ENCODE results near the gene CACNB2. TPM values are rescaled to one million over a fixed set of nuclear protein-coding genes. Genes with fewer than 3 reads are reported as not detected.

CACNB2 gene
- total RNA-seq, 2 donors from 2014 or later, result 19.0 to 20.6 TPM

- Histone ChIP-seq H3K36me3 (no peaks in the 10 kb centered on the region), H3K4me3 (no peak overlapping the region), H3K4me1 (no peaks in the 10 kb centered on the region), H3K27ac (no peak overlapping the region), H3K9me3 (no peaks in the 10 kb centered on the region), H3K27me3 (no peaks in the 10 kb centered on the region)
- TF ChIP-seq CTCF (IDR thresholded peaks at IDR 0.05), result no peak
- DNase-seq (ENCODE audit: low spot score), result no peak
Measured at GRCh38 chr10:18298256-18298655, 158.0 kb downstream of the CACNB2 start.

- DNase-seq (ENCODE audit: low spot score), result no peak
- Histone ChIP-seq H3K4me3 (no peak overlapping the region), H3K27me3 (no peaks in the 10 kb centered on the region), H3K27ac (no peak overlapping the region), H3K4me1 (no peaks in the 10 kb centered on the region), H3K9me3 (no peaks in the 10 kb centered on the region), H3K36me3 (no peaks in the 10 kb centered on the region)
- TF ChIP-seq CTCF (IDR thresholded peaks at IDR 0.05), result no peak
Measured at GRCh38 chr10:18303851-18304801, 163.9 kb downstream of the CACNB2 start.

- H3K27me3 ChIP-seq, result no peaks in the 10 kb centered on the region
- no peak for DNase-seq (ENCODE audit: low spot score)
- H3K27ac ChIP-seq, result no peak overlapping the region
- no peaks in the 10 kb centered on the region for H3K9me3 ChIP-seq
- H3K4me3 ChIP-seq, result no peak overlapping the region
- H3K36me3 ChIP-seq, result no peaks in the 10 kb centered on the region
- TF ChIP-seq CTCF (IDR thresholded peaks at IDR 0.05), result no peak
- no peaks in the 10 kb centered on the region for H3K4me1 ChIP-seq
Measured at GRCh38 chr10:18306031-18306430, 165.8 kb downstream of the CACNB2 start.

GRCh38 chr10:18308600-18308999, 168.4 kb downstream of the CACNB2 start:
- Histone ChIP-seq H3K36me3 (no peaks in the 10 kb centered on the region), H3K4me3 (no peak overlapping the region), H3K4me1 (peaks cover 0 to 10% of the 10 kb centered on the region in 2 donors), H3K27me3 (no peaks in the 10 kb centered on the region), H3K9me3 (no peaks in the 10 kb centered on the region), H3K27ac (peak overlapping the region; percentile 29 to 75)
- DNase-seq (ENCODE audit: low spot score), result no peak
- TF ChIP-seq CTCF (IDR thresholded peaks at IDR 0.05), result no peak

- no peak for DNase-seq (ENCODE audit: low spot score)
- Histone ChIP-seq H3K4me3 (no peak overlapping the region), H3K27me3 (no peaks in the 10 kb centered on the region), H3K9me3 (no peaks in the 10 kb centered on the region), H3K27ac (peak overlapping the region in 1 of 2 donors; percentile 81), H3K4me1 (peaks cover 0 to 10% of the 10 kb centered on the region in 2 donors), H3K36me3 (no peaks in the 10 kb centered on the region)
- TF ChIP-seq CTCF (IDR thresholded peaks at IDR 0.05), result no peak
Measured at GRCh38 chr10:18310761-18311160, 170.5 kb downstream of the CACNB2 start.
